Adrenal gland (tissue), 12 donors: ENCODE measurements around the gene ITPR1. TPM values are rescaled to one million over a fixed set of nuclear protein-coding genes. Genes with fewer than 3 reads are reported as not detected.
"Not testable (repeated sequence)": the region's sequence is repeated elsewhere in the genome, so short reads cannot be mapped to it uniquely, and the experiment has no call there.

ENCODE experiments used
- DNase-seq, 7 donors: peaks; one replicate each; pipeline ENCODE4 v3.0.0-alpha.2; 2019 to 2020
- H3K27ac ChIP-seq, 5 donors: fragments of 200-600 bp; sonication (generic) in 4 of 5; 1 replicate in 3 of 5; 2 replicates in 2 of 5; pipeline versions ENCODE4 v1.5.1 to v1.8.0; 2016 to 2020; ENCODE audit warnings: mild to moderate bottlenecking in 1 of 5
- H3K27me3 ChIP-seq: fragments of 200-600 bp; 2 replicates; pipeline ENCODE4 v1.8.0; 2021
- H3K36me3 ChIP-seq, 2 donors: fragments of 200-600 bp; replicated peaks in 1 of 2; 1 replicate in 1 of 2; 2 replicates in 1 of 2; pipeline versions ENCODE4 v1.5.1 to v1.8.0; 2018 to 2022
- H3K4me1 ChIP-seq, 2 donors: fragments of 200-600 bp; replicated peaks in 1 of 2; 1 replicate in 1 of 2; 2 replicates in 1 of 2; pipeline versions ENCODE4 v1.5.1 to v1.8.0; 2018 to 2021
- H3K4me3 ChIP-seq, 4 donors: fragments of 200-600 bp; sonication (generic) in 3 of 4; one replicate each; pipeline ENCODE4 v1.5.1; 2016 to 2018
- H3K9me3 ChIP-seq, 3 donors: fragments of 200-600 bp; sonication (generic) in 1 of 3; replicated peaks in 1 of 3; 1 replicate in 2 of 3; 2 replicates in 1 of 3; pipeline versions ENCODE4 v1.5.1 to v1.8.0; 2016 to 2021
- CTCF ChIP-seq, 6 experiments: fragments of 450-650 bp in 4 of 6; fragments of 200-600 bp in 2 of 6; sonication (generic) in 1 of 6; IDR thresholded peaks; 1 replicate in 5 of 6; 2 replicates in 1 of 6; pipeline versions ENCODE4 v1.5.1 to v1.8.0; 2016 to 2021; ENCODE audit warnings: antibody characterized with exemption in 6 of 6, mild to moderate bottlenecking in 2 of 6, moderate library complexity in 1 of 6
- POLR2A ChIP-seq, 2 donors: fragments of 450-650 bp; IDR thresholded peaks; one replicate each; pipeline ENCODE4 v1.6.1; 2017; ENCODE audit warnings: antibody characterized with exemption in 2 of 2, mild to moderate bottlenecking in 2 of 2, moderate library complexity in 1 of 2
- WGBS, 4 donors: extraction: QIAGEN DNeasy Blood & Tissue Kit in 2 of 4; methylation state at CpG; one replicate each; pipeline versions ENCODE4 v1.1.5 to v1.1.7; 2013 to 2017; 5-methylcytosine and 5-hydroxymethylcytosine counted together
- intact Hi-C, 2 donors: fragments of 100-400 bp; cut with DNase I; formaldehyde crosslinking; loops; one replicate each; pipeline versions ENCODE4 v1.14.1 to v1.15.0; 2022 to 2023
- polyA plus RNA-seq, 3 donors: library from polyadenylated mRNA; stranded (reverse); fragments of 200-250 nt in 2 of 3; fragments of 350-450 nt in 1 of 3; fragmentation: Illumina TruSeq in 1 of 3; extraction: RNeasy Lipid Tissue Mini Kit (QIAGEN cat#74804) in 1 of 3; gene quantifications; one replicate each; pipeline ENCODE4 v1.2.3, GENCODE V29; 2013 to 2014
- total RNA-seq, 9 donors: library from RNA; depleted of rRNA in 4 of 9; stranded (reverse); fragments of >200 nt in 4 of 9; fragments of 120-200 nt in 1 of 9; fragmentation: NEBNext Ultra II Directional in 1 of 9; extraction: Animal tissue kit (Norgen Biotek cat#: 25700) in 1 of 9; gene quantifications; one replicate each; pipeline versions ENCODE4 v1.1.0 to v1.2.4, GENCODE V29; 2013 to 2023
- donor health status: healthy with polysubstance abuse.
- donor health status: Bipolar disorder and iron deficiency.
- donor health status: DM: yes; HTN: yes; CAD: no.
- donor health status: DM: no; HTN: no; CAD: no.
- donor health status: DM: no; HTN: no; CAD: no.
- donor health status: DM: yes; HTN: yes; CAD: no.

ITPR1 gene
- total and polyA plus RNA-seq, 12 donors: 21.6 to 198 (median 76.6) TPM

GRCh38 chr3:4596612-4597011 lies 103.5 kb downstream of the ITPR1 start:
- H3K4me1 ChIP-seq: peaks cover 0 to 10% of the 10 kb centered on the region in 2 donors

GRCh38 chr3:4597208-4597985 lies 104.2 kb downstream of the ITPR1 start:
- WGBS, 4 donors: 49 to 76% (median 68%) methylated on average over 6 of the region's 6 CpGs
- H3K27me3 ChIP-seq: no peaks in the 10 kb centered on the region
- H3K4me1 ChIP-seq: peaks cover 0 to 4% of the 10 kb centered on the region in 2 donors
- H3K27ac ChIP-seq: no peak overlapping the region
- no peaks in the 10 kb centered on the region for H3K9me3 ChIP-seq
- intact Hi-C loops: no loop called here
- no peaks in the 10 kb centered on the region for H3K36me3 ChIP-seq
- DNase-seq: no peak
- TF ChIP-seq CTCF (IDR thresholded peaks at IDR 0.05) (no peak), POLR2A (IDR thresholded peaks at IDR 0.05) (no peak)
- H3K4me3 ChIP-seq: no peak overlapping the region

More at GRCh38 chr3:4596612-4597011, 103.5 kb downstream of the ITPR1 start:
- H3K9me3 ChIP-seq: no peaks in the 10 kb centered on the region
- H3K4me3 ChIP-seq: no peak overlapping the region
- H3K36me3 ChIP-seq: no peaks in the 10 kb centered on the region
- intact Hi-C loops: no loop called here
- DNase-seq: no peak
- 60 to 89% (median 74%) methylated on average over 2 to 3 of the region's 3 CpGs for WGBS, 4 donors
- H3K27ac ChIP-seq: no peak overlapping the region
- H3K27me3 ChIP-seq: no peaks in the 10 kb centered on the region
- TF ChIP-seq POLR2A (IDR thresholded peaks at IDR 0.05): no peak

- H3K9me3 ChIP-seq, H3K4me3 ChIP-seq, H3K4me1 ChIP-seq, H3K27ac ChIP-seq, H3K36me3 ChIP-seq, H3K27me3 ChIP-seq, DNase-seq, intact Hi-C loops: not testable (repeated sequence)
- WGBS, 4 donors: 90 to 99% (median 98%) methylated on average over 5 of the region's 5 CpGs
Observed at GRCh38 chr3:4598232-4598631, 105.1 kb downstream of the ITPR1 start.

GRCh38 chr3:4599612-4600011 lies 106.5 kb downstream of the ITPR1 start:
- 73 to 78% (median 76%) methylated on average over 4 of the region's 4 CpGs for WGBS, 4 donors
- Histone ChIP-seq H3K9me3 (no peaks in the 10 kb centered on the region), H3K27ac (no peak overlapping the region), H3K27me3 (no peaks in the 10 kb centered on the region), H3K4me1 (peaks cover 0 to 4% of the 10 kb centered on the region in 2 donors), H3K36me3 (no peaks in the 10 kb centered on the region), H3K4me3 (no peak overlapping the region)
- no peak for TF ChIP-seq POLR2A (IDR thresholded peaks at IDR 0.05)
- TF ChIP-seq CTCF (IDR thresholded peaks at IDR 0.05): no peak
- intact Hi-C loops: no loop called here
- no peak for DNase-seq

GRCh38 chr3:4600493-4600892 lies 107.3 kb downstream of the ITPR1 start:
- H3K4me1 ChIP-seq: peaks cover 0 to 4% of the 10 kb centered on the region in 2 donors
- TF ChIP-seq POLR2A (IDR thresholded peaks at IDR 0.05) (no peak), CTCF (IDR thresholded peaks at IDR 0.05) (no peak)
- no peaks in the 10 kb centered on the region for H3K27me3 ChIP-seq
- H3K27ac ChIP-seq: no peak overlapping the region
- intact Hi-C loops: no loop called here
- 67 to 82% (median 74%) methylated on average over 6 of the region's 6 CpGs for WGBS, 4 donors
- H3K36me3 ChIP-seq: no peaks in the 10 kb centered on the region
- H3K9me3 ChIP-seq: no peaks in the 10 kb centered on the region
- no peak for DNase-seq
- H3K4me3 ChIP-seq: no peak overlapping the region
